Epithelial cell of esophagus (primary cell): Measurements from ENCODE around the gene GAP43.

Experiments used
- DNase-seq: peaks from one replicate; pipeline ENCODE4 v3.0.0; 2010; ENCODE audit warnings: low read depth
- H3K4me3 ChIP-seq: 2 replicates; pipeline ENCODE4 v1.5.1; 2011; ENCODE audit warnings: mild to moderate bottlenecking, low read length, control low read depth
- CTCF ChIP-seq: IDR thresholded peaks from 2 replicates; pipeline ENCODE4 v1.5.1; 2011; ENCODE audit warnings: low read depth, mild to moderate bottlenecking, low read length, control low read depth, inconsistent platforms; ENCODE audit not compliant: insufficient read depth; ENCODE audit errors: missing control alignments

GAP43 gene

GRCh38 chr3:115623044-115623868, at the start of gene GAP43:
Gene GAP43, plus strand, starts transcription at chr3:115623510. Its CDS starts 180 bp downstream, at chr3:115623690.
- no peak for TF ChIP-seq CTCF
- DNase-seq: peak; percentile 70

GRCh38 chr3:115576325-115576875, 46.9 kb upstream of the GAP43 start:
- no peak overlapping the region for H3K4me3 ChIP-seq
- no peak for TF ChIP-seq CTCF

More at GRCh38 chr3:115623044-115623868, at the start of gene GAP43:
- no peak within 1 kb of the TSS for H3K4me3 ChIP-seq

GRCh38 chr3:115577000-115577399, 46.3 kb upstream of the GAP43 start:
- H3K4me3 ChIP-seq: no peak overlapping the region
- DNase-seq: no peak
- no peak for TF ChIP-seq CTCF

More at GRCh38 chr3:115576325-115576875, 46.9 kb upstream of the GAP43 start:
- DNase-seq: no peak

GRCh38 chr3:115578331-115578730, 45.0 kb upstream of the GAP43 start:
- no peak overlapping the region for H3K4me3 ChIP-seq
- DNase-seq: no peak
- TF ChIP-seq CTCF: no peak

- H3K4me3 ChIP-seq: no peak overlapping the region
- no peak for TF ChIP-seq CTCF
- no peak for DNase-seq
Observed at GRCh38 chr3:115580566-115580965, 42.7 kb upstream of the GAP43 start.

GRCh38 chr3:115581362-115582135, 41.8 kb upstream of the GAP43 start:
- DNase-seq: peak; percentile 36
- TF ChIP-seq CTCF: no peak
- H3K4me3 ChIP-seq: no peak overlapping the region
